Epithelial cell of esophagus (primary cell): ENCODE measurements around the gene RBBP5.

Experiments used
- DNase-seq: peaks from one replicate; pipeline ENCODE4 v3.0.0; 2010; ENCODE audit warnings: low read depth
- H3K4me3 ChIP-seq: 2 replicates; pipeline ENCODE4 v1.5.1; 2011; ENCODE audit warnings: mild to moderate bottlenecking, low read length, control low read depth
- CTCF ChIP-seq: IDR thresholded peaks from 2 replicates; pipeline ENCODE4 v1.5.1; 2011; ENCODE audit warnings: low read depth, mild to moderate bottlenecking, low read length, control low read depth, inconsistent platforms; ENCODE audit not compliant: insufficient read depth; ENCODE audit errors: missing control alignments

RBBP5 gene

GRCh38 chr1:205056188-205056611, 65.6 kb downstream of the RBBP5 start:
- no peak for TF ChIP-seq CTCF
- no peak overlapping the region for H3K4me3 ChIP-seq
- no peak for DNase-seq

GRCh38 chr1:205054013-205054412, 67.8 kb downstream of the RBBP5 start:
- H3K4me3 ChIP-seq, result no peak overlapping the region
- DNase-seq, result peak; percentile 21
- TF ChIP-seq CTCF, result no peak

- TF ChIP-seq CTCF, result no peak
- H3K4me3 ChIP-seq, result no peak overlapping the region
- DNase-seq, result no peak
Observed at GRCh38 chr1:205053296-205053695, 68.5 kb downstream of the RBBP5 start.

GRCh38 chr1:205052690-205053089, 69.1 kb downstream of the RBBP5 start:
- H3K4me3 ChIP-seq, result no peak overlapping the region
- no peak for TF ChIP-seq CTCF
- no peak for DNase-seq

- DNase-seq, result no peak
- no peak overlapping the region for H3K4me3 ChIP-seq
- no peak for TF ChIP-seq CTCF
Observed at GRCh38 chr1:205049479-205049878, 72.3 kb downstream of the RBBP5 start.

- no peak for DNase-seq
- no peak overlapping the region for H3K4me3 ChIP-seq
- no peak for TF ChIP-seq CTCF
Observed at GRCh38 chr1:205048382-205048781, 73.4 kb downstream of the RBBP5 start.

GRCh38 chr1:205047764-205048231, 74.0 kb downstream of the RBBP5 start:
- no peak overlapping the region for H3K4me3 ChIP-seq
- TF ChIP-seq CTCF, result no peak
- no peak for DNase-seq
